Measurements from ENCODE around the gene HSPA8.
A peak's percentile ranks its signal among the peaks of the same experiment; 100 is the strongest.

Gene HSPA8

DNA sequence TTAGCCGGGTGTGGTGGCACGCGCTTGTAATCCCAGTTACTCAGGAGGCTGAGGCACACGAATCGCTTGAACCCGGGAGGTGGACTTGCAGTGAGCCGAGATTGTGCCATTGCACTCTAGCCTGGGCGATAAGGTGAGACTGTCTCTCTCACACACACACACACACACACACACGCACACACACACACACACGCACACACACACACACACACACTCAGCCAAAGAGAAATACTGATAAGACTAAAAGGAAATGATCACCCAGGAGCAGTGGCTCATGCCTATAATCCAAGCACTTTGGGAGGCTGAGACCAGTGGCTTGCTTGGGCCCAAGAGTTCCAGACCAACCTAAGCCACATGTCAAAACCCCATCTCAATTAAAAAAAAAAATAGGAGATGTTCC, 20.8 kb downstream of the HSPA8 start:
- no peak overlapping the region for H2BK15ac ChIP-seq (ENCODE audit: low read length)
- H2BK120ac ChIP-seq (ENCODE audit: low read depth, low read length): no peak overlapping the region
- DNase-seq (ENCODE audit: low spot score): no peak
- no peak overlapping the region for H2AFZ ChIP-seq (ENCODE audit: low read length)
- H3K9me3 ChIP-seq (replicated peaks in 1 of 2; ENCODE audit: control insufficient read depth in 2 of 2, insufficient read depth in 1 of 2, low read depth in 1 of 2, low read length in 2 of 2): no peaks in the 10 kb centered on the region
- H3K14ac ChIP-seq (ENCODE audit: low read length): no peak overlapping the region
- no CpG with 5 or more reads among the region's 10 CpGs for WGBS, 2 donors (ENCODE audit: extremely low coverage in 2 of 2, insufficient read length in 2 of 2, insufficient replicate concordance in 1 of 2)
- H2BK12ac ChIP-seq (ENCODE audit: low read length): no peak overlapping the region
- no peak overlapping the region for H3K4ac ChIP-seq (ENCODE audit: low read length)
- H4K91ac ChIP-seq (ENCODE audit: low read depth, low read length, poor library complexity): no peak overlapping the region
- H3K4me2 ChIP-seq (ENCODE audit: insufficient read depth, low read length, poor library complexity, severe bottlenecking): no peak overlapping the region
- no peak overlapping the region for H3K27ac ChIP-seq (replicated peaks; ENCODE audit: low read length)
- H3K79me1 ChIP-seq (ENCODE audit: low read depth, low read length): no peaks in the 10 kb centered on the region
- no peak overlapping the region for H3K23ac ChIP-seq (ENCODE audit: low read depth, low read length, poor library complexity)
- H4K8ac ChIP-seq (ENCODE audit: low read depth, low read length): no peak overlapping the region
- no peaks in the 10 kb centered on the region for H3K36me3 ChIP-seq (replicated peaks in 1 of 2; ENCODE audit: control insufficient read depth in 2 of 2, insufficient read depth in 2 of 2, low read length in 2 of 2)
- H3K4me1 ChIP-seq (ENCODE audit: control insufficient read depth in 2 of 2, insufficient read depth in 1 of 2, low read depth in 1 of 2, low read length in 2 of 2): no peaks in the 10 kb centered on the region
- no peaks in the 10 kb centered on the region for H3K27me3 ChIP-seq (ENCODE audit: control insufficient read depth in 3 of 3, insufficient read depth in 3 of 3, low read depth in 1 of 3, low read length in 3 of 3)
- H3K4me3 ChIP-seq (ENCODE audit: low read length in 2 of 2): no peak overlapping the region
- no peak overlapping the region for H2BK5ac ChIP-seq (ENCODE audit: low read length)
- H2AK5ac ChIP-seq (ENCODE audit: low read depth, low read length): no peak overlapping the region
- no peak overlapping the region for H3K9ac ChIP-seq (ENCODE audit: low read depth, low read length, poor library complexity)
- no peak overlapping the region for H3K18ac ChIP-seq (ENCODE audit: low read length)

DNA sequence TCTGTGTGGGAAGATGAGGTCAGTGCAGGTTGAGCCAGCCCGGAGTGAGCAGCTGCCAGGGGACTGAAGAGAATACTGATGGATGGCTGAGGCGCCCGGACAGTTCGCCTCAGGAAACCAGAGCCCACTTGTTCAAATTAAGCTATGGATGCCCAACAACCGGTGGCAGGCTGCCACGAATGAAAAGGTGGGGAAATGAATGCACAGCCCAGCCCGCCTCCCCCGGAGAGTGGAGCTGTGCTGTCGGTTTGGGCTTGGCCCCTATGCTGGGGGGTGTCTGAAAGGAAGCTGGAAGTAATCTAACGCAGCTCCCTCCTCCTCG, 21.9 kb downstream of the HSPA8 start:
- Histone ChIP-seq H3K14ac (ENCODE audit: low read length) (no peak overlapping the region), H3K36me3 (replicated peaks in 1 of 2; ENCODE audit: control insufficient read depth in 2 of 2, insufficient read depth in 2 of 2, low read length in 2 of 2) (no peaks in the 10 kb centered on the region)
- no CpG with 5 or more reads among the region's 11 CpGs for WGBS, 2 donors (ENCODE audit: extremely low coverage in 2 of 2, insufficient read length in 2 of 2, insufficient replicate concordance in 1 of 2)

GRCh38 chr11:123035831-123036230, 26.1 kb downstream of the HSPA8 start:
- no peak overlapping the region for H3K23ac ChIP-seq (ENCODE audit: low read depth, low read length, poor library complexity)
- H2BK5ac ChIP-seq (ENCODE audit: low read length): no peak overlapping the region
- H3K9ac ChIP-seq (ENCODE audit: low read depth, low read length, poor library complexity): no peak overlapping the region
- no peak overlapping the region for H3K14ac ChIP-seq (ENCODE audit: low read length)
- no peak overlapping the region for H2BK120ac ChIP-seq (ENCODE audit: low read depth, low read length)
- H3K36me3 ChIP-seq (replicated peaks in 1 of 2; ENCODE audit: control insufficient read depth in 2 of 2, insufficient read depth in 2 of 2, low read length in 2 of 2): no peaks in the 10 kb centered on the region
- H3K9me3 ChIP-seq (replicated peaks in 1 of 2; ENCODE audit: control insufficient read depth in 2 of 2, insufficient read depth in 1 of 2, low read depth in 1 of 2, low read length in 2 of 2): no peaks in the 10 kb centered on the region
- H3K4ac ChIP-seq (ENCODE audit: low read length): no peak overlapping the region
- no peak overlapping the region for H4K8ac ChIP-seq (ENCODE audit: low read depth, low read length)
- no peak overlapping the region for H3K4me3 ChIP-seq (ENCODE audit: low read length in 2 of 2)
- H3K4me2 ChIP-seq (ENCODE audit: insufficient read depth, low read length, poor library complexity, severe bottlenecking): no peak overlapping the region
- no peak for DNase-seq (ENCODE audit: low spot score)
- no peak overlapping the region for H4K91ac ChIP-seq (ENCODE audit: low read depth, low read length, poor library complexity)
- peaks cover 0 to 4% (median 0%) of the 10 kb centered on the region in 3 experiments for H3K27me3 ChIP-seq (ENCODE audit: control insufficient read depth in 3 of 3, insufficient read depth in 3 of 3, low read depth in 1 of 3, low read length in 3 of 3)
- H3K79me1 ChIP-seq (ENCODE audit: low read depth, low read length): no peaks in the 10 kb centered on the region
- H2AK5ac ChIP-seq (ENCODE audit: low read depth, low read length): no peak overlapping the region
- WGBS, 2 donors (ENCODE audit: extremely low coverage in 2 of 2, insufficient read length in 2 of 2, insufficient replicate concordance in 1 of 2): no CpG with 5 or more reads among the region's 10 CpGs
- no peak overlapping the region for H2AFZ ChIP-seq (ENCODE audit: low read length)
- H3K4me1 ChIP-seq (ENCODE audit: control insufficient read depth in 2 of 2, insufficient read depth in 1 of 2, low read depth in 1 of 2, low read length in 2 of 2): no peaks in the 10 kb centered on the region
- H2BK15ac ChIP-seq (ENCODE audit: low read length): no peak overlapping the region
- no peak overlapping the region for H2BK12ac ChIP-seq (ENCODE audit: low read length)
- H3K18ac ChIP-seq (ENCODE audit: low read length): no peak overlapping the region
- H3K27ac ChIP-seq (replicated peaks; ENCODE audit: low read length): no peak overlapping the region

More for the DNA sequence above, 21.9 kb downstream of the HSPA8 start:
- Histone ChIP-seq H3K18ac (ENCODE audit: low read length) (no peak overlapping the region), H2BK5ac (ENCODE audit: low read length) (no peak overlapping the region), H2AFZ (ENCODE audit: low read length) (peak overlapping the region; percentile 13), H3K9ac (ENCODE audit: low read depth, low read length, poor library complexity) (no peak overlapping the region), H3K4me1 (ENCODE audit: control insufficient read depth in 2 of 2, insufficient read depth in 1 of 2, low read depth in 1 of 2, low read length in 2 of 2) (no peaks in the 10 kb centered on the region), H3K27me3 (ENCODE audit: control insufficient read depth in 3 of 3, insufficient read depth in 3 of 3, low read depth in 1 of 3, low read length in 3 of 3) (no peaks in the 10 kb centered on the region), H3K4me2 (ENCODE audit: insufficient read depth, low read length, poor library complexity, severe bottlenecking) (no peak overlapping the region), H4K91ac (ENCODE audit: low read depth, low read length, poor library complexity) (no peak overlapping the region), H3K23ac (ENCODE audit: low read depth, low read length, poor library complexity) (no peak overlapping the region), H2BK15ac (ENCODE audit: low read length) (no peak overlapping the region), H4K8ac (ENCODE audit: low read depth, low read length) (no peak overlapping the region), H3K4ac (ENCODE audit: low read length) (no peak overlapping the region), H2AK5ac (ENCODE audit: low read depth, low read length) (no peak overlapping the region), H2BK12ac (ENCODE audit: low read length) (no peak overlapping the region), H3K9me3 (replicated peaks in 1 of 2; ENCODE audit: control insufficient read depth in 2 of 2, insufficient read depth in 1 of 2, low read depth in 1 of 2, low read length in 2 of 2) (no peaks in the 10 kb centered on the region), H3K4me3 (ENCODE audit: low read length in 2 of 2) (no peak overlapping the region), H3K79me1 (ENCODE audit: low read depth, low read length) (no peaks in the 10 kb centered on the region), H2BK120ac (ENCODE audit: low read depth, low read length) (no peak overlapping the region), H3K27ac (replicated peaks; ENCODE audit: low read length) (no peak overlapping the region)
- no peak for DNase-seq (ENCODE audit: low spot score)

DNA sequence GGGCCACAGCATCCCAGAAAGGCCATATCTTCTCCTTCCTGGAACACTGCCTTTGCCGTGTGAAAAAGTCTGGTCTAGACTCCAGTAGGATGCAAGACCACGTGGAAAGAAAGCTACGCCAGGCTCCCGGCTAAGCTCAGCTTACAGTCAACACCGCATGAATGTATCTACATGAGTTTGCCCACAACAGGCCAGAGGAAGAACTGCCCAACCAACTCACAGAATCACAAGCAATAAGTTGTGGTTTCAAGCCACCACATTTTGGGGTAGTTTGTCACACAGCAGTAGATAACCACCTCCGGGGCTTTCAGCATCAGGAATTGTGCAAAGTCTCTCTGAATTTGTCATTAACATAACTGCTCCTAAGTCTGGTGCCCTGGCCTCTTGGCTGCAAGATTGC, 27.3 kb downstream of the HSPA8 start:
- H3K4me2 ChIP-seq (ENCODE audit: insufficient read depth, low read length, poor library complexity, severe bottlenecking): no peak overlapping the region
- H3K18ac ChIP-seq (ENCODE audit: low read length): no peak overlapping the region
- no peaks in the 10 kb centered on the region for H3K36me3 ChIP-seq (replicated peaks in 1 of 2; ENCODE audit: control insufficient read depth in 2 of 2, insufficient read depth in 2 of 2, low read length in 2 of 2)
- DNase-seq (ENCODE audit: low spot score): no peak
- H3K79me1 ChIP-seq (ENCODE audit: low read depth, low read length): no peaks in the 10 kb centered on the region
- no CpG with 5 or more reads among the region's 6 CpGs for WGBS, 2 donors (ENCODE audit: extremely low coverage in 2 of 2, insufficient read length in 2 of 2, insufficient replicate concordance in 1 of 2)
- peaks cover 0 to 4% (median 0%) of the 10 kb centered on the region in 3 experiments for H3K27me3 ChIP-seq (ENCODE audit: control insufficient read depth in 3 of 3, insufficient read depth in 3 of 3, low read depth in 1 of 3, low read length in 3 of 3)
- no peak overlapping the region for H2AFZ ChIP-seq (ENCODE audit: low read length)
- no peak overlapping the region for H3K4me3 ChIP-seq (ENCODE audit: low read length in 2 of 2)
- H3K14ac ChIP-seq (ENCODE audit: low read length): no peak overlapping the region
- no peak overlapping the region for H2BK120ac ChIP-seq (ENCODE audit: low read depth, low read length)
- H4K8ac ChIP-seq (ENCODE audit: low read depth, low read length): no peak overlapping the region
- no peak overlapping the region for H4K91ac ChIP-seq (ENCODE audit: low read depth, low read length, poor library complexity)
- H2BK5ac ChIP-seq (ENCODE audit: low read length): no peak overlapping the region
- no peaks in the 10 kb centered on the region for H3K4me1 ChIP-seq (ENCODE audit: control insufficient read depth in 2 of 2, insufficient read depth in 1 of 2, low read depth in 1 of 2, low read length in 2 of 2)
- no peak overlapping the region for H3K27ac ChIP-seq (replicated peaks; ENCODE audit: low read length)
- H2AK5ac ChIP-seq (ENCODE audit: low read depth, low read length): no peak overlapping the region
- H3K9me3 ChIP-seq (replicated peaks in 1 of 2; ENCODE audit: control insufficient read depth in 2 of 2, insufficient read depth in 1 of 2, low read depth in 1 of 2, low read length in 2 of 2): no peaks in the 10 kb centered on the region
- H3K9ac ChIP-seq (ENCODE audit: low read depth, low read length, poor library complexity): no peak overlapping the region
- H2BK15ac ChIP-seq (ENCODE audit: low read length): no peak overlapping the region
- H3K4ac ChIP-seq (ENCODE audit: low read length): no peak overlapping the region
- no peak overlapping the region for H3K23ac ChIP-seq (ENCODE audit: low read depth, low read length, poor library complexity)
- H2BK12ac ChIP-seq (ENCODE audit: low read length): no peak overlapping the region
